Trophoblast cell (in vitro differentiated cells and primary cell): ENCODE data around the gene RTN4RL2.

ENCODE experiments used
- DNase-seq, 2 donors: peaks; one replicate each; pipeline ENCODE4 v3.0.0-alpha.2; 2016
- H2AFZ ChIP-seq: 2 replicates; pipeline ENCODE4 v1.6.1; 2013; ENCODE audit warnings: low read length, moderate library complexity, mild to moderate bottlenecking; ENCODE audit not compliant: insufficient read depth, poor library complexity
- H2AK5ac ChIP-seq: 2 replicates; pipeline ENCODE4 v1.6.1; 2013; ENCODE audit warnings: mild to moderate bottlenecking, low read length
- H2BK120ac ChIP-seq: 2 replicates; pipeline ENCODE4 v1.6.1; 2013; ENCODE audit warnings: low read length, mild to moderate bottlenecking, moderate library complexity; ENCODE audit not compliant: insufficient read depth, poor library complexity
- H2BK12ac ChIP-seq: 2 replicates; pipeline ENCODE4 v1.6.1; 2013; ENCODE audit warnings: mild to moderate bottlenecking, low read length, moderate library complexity
- H2BK5ac ChIP-seq: 2 replicates; pipeline ENCODE4 v1.6.1; 2013; ENCODE audit warnings: low read length, low read depth, moderate library complexity, mild to moderate bottlenecking; ENCODE audit not compliant: poor library complexity
- H3K14ac ChIP-seq: 2 replicates; pipeline ENCODE4 v1.6.1; 2013; ENCODE audit warnings: mild to moderate bottlenecking, low read length
- H3K18ac ChIP-seq: 2 replicates; pipeline ENCODE4 v1.6.1; 2013; ENCODE audit warnings: mild to moderate bottlenecking, low read length
- H3K23ac ChIP-seq: 2 replicates; pipeline ENCODE4 v1.6.1; 2013; ENCODE audit warnings: low read length
- H3K27ac ChIP-seq: 2 replicates; pipeline ENCODE4 v1.5.1; 2013; ENCODE audit warnings: low read depth, mild to moderate bottlenecking, inconsistent platforms, low read length, moderate library complexity
- H3K27me3 ChIP-seq: 2 replicates; pipeline ENCODE4 v1.6.1; 2013; ENCODE audit warnings: inconsistent platforms, mild to moderate bottlenecking, low read length, moderate library complexity; ENCODE audit not compliant: insufficient read depth
- H3K36me3 ChIP-seq, 2 experiments: 1 replicate in 1 of 2; 2 replicates in 1 of 2; pipeline ENCODE4 v1.6.1; 2013; ENCODE audit warnings: low read length in 2 of 2, mild to moderate bottlenecking in 2 of 2, moderate library complexity in 1 of 2; ENCODE audit not compliant: insufficient read depth in 2 of 2, control insufficient read depth in 1 of 2
- H3K4ac ChIP-seq: 2 replicates; pipeline ENCODE4 v1.6.1; 2013; ENCODE audit warnings: low read depth, mild to moderate bottlenecking, low read length, moderate library complexity
- H3K4me1 ChIP-seq, 2 experiments: 1 replicate in 1 of 2; 2 replicates in 1 of 2; pipeline ENCODE4 v1.6.1; 2013; ENCODE audit warnings: low read length in 2 of 2, mild to moderate bottlenecking in 2 of 2, moderate library complexity in 1 of 2; ENCODE audit not compliant: insufficient read depth in 2 of 2, control insufficient read depth in 1 of 2
- H3K4me2 ChIP-seq: 2 replicates; pipeline ENCODE4 v1.6.1; 2013; ENCODE audit warnings: inconsistent platforms, mild to moderate bottlenecking, low read length, moderate library complexity
- H3K4me3 ChIP-seq: 2 replicates; pipeline ENCODE4 v1.5.1; 2013; ENCODE audit warnings: mild to moderate bottlenecking, low read depth, low read length, inconsistent platforms
- H3K79me1 ChIP-seq: one replicate; pipeline ENCODE4 v1.6.1; 2013; ENCODE audit warnings: low read length
- H3K79me2 ChIP-seq: 2 replicates; pipeline ENCODE4 v1.6.1; 2013; ENCODE audit warnings: low read length, mild to moderate bottlenecking; ENCODE audit not compliant: control insufficient read depth, insufficient read depth, poor library complexity
- H3K9ac ChIP-seq: 2 replicates; pipeline ENCODE4 v1.6.1; 2013; ENCODE audit warnings: mild to moderate bottlenecking, low read length
- H3K9me3 ChIP-seq: 2 replicates; pipeline ENCODE4 v1.6.1; 2013; ENCODE audit warnings: low read depth, mild to moderate bottlenecking, control low read depth, inconsistent platforms, low read length; ENCODE audit not compliant: insufficient read depth
- H4K12ac ChIP-seq: 2 replicates; pipeline ENCODE4 v1.6.1; 2013; ENCODE audit warnings: low read depth, mild to moderate bottlenecking, low read length, moderate library complexity
- H4K8ac ChIP-seq: 2 replicates; pipeline ENCODE4 v1.6.1; 2013; ENCODE audit warnings: low read depth, mild to moderate bottlenecking, low read length, moderate library complexity
- H4K91ac ChIP-seq: one replicate; pipeline ENCODE4 v1.6.1; 2013; ENCODE audit warnings: low read depth, mild to moderate bottlenecking, low read length, moderate library complexity
- WGBS: extraction: QIAGEN DNeasy Blood & Tissue Kit; methylation state at CpG from one replicate; pipeline ENCODE4 v1.1.7; 2013; ENCODE audit warnings: missing lambda C conversion rate; ENCODE audit not compliant: insufficient read length, insufficient coverage; ENCODE audit errors: extremely low coverage; 5-methylcytosine and 5-hydroxymethylcytosine counted together

RTN4RL2 gene

GRCh38 chr11:57502870-57503269, 42.5 kb downstream of the RTN4RL2 start:
- no peak overlapping the region for H4K12ac ChIP-seq
- H2AFZ ChIP-seq: no peak overlapping the region
- no peak overlapping the region for H2BK120ac ChIP-seq
- H3K79me1 ChIP-seq: peaks cover 3% of the 10 kb centered on the region
- no peak overlapping the region for H3K4ac ChIP-seq
- H3K14ac ChIP-seq: no peak overlapping the region
- H3K9ac ChIP-seq: no peak overlapping the region
- H3K79me2 ChIP-seq: no peaks in the 10 kb centered on the region
- no peak overlapping the region for H4K8ac ChIP-seq
- H2AK5ac ChIP-seq: no peak overlapping the region
- H3K27ac ChIP-seq: no peak overlapping the region
- no peak overlapping the region for H3K18ac ChIP-seq
- H3K9me3 ChIP-seq: peaks cover 2% of the 10 kb centered on the region
- DNase-seq: no peak
- no peak overlapping the region for H3K23ac ChIP-seq
- H3K4me2 ChIP-seq: no peak overlapping the region
- H3K4me3 ChIP-seq: no peak overlapping the region
- no peaks in the 10 kb centered on the region for H3K36me3 ChIP-seq
- peaks cover 3 to 6% of the 10 kb centered on the region in 2 experiments for H3K4me1 ChIP-seq
- no peak overlapping the region for H4K91ac ChIP-seq
- H2BK5ac ChIP-seq: no peak overlapping the region
- H3K27me3 ChIP-seq: no peaks in the 10 kb centered on the region
- H2BK12ac ChIP-seq: no peak overlapping the region

- no peaks in the 10 kb centered on the region for H3K9me3 ChIP-seq
- no peak overlapping the region for H2BK12ac ChIP-seq
- no peak overlapping the region for H2AK5ac ChIP-seq
- H3K27me3 ChIP-seq: no peaks in the 10 kb centered on the region
- H3K79me1 ChIP-seq: no peaks in the 10 kb centered on the region
- DNase-seq: no peak
- H2AFZ ChIP-seq: no peak overlapping the region
- no peak overlapping the region for H4K91ac ChIP-seq
- no peak overlapping the region for H3K18ac ChIP-seq
- no peak overlapping the region for H2BK5ac ChIP-seq
- H3K14ac ChIP-seq: no peak overlapping the region
- H3K9ac ChIP-seq: no peak overlapping the region
- H3K79me2 ChIP-seq: no peaks in the 10 kb centered on the region
- H3K36me3 ChIP-seq: no peaks in the 10 kb centered on the region
- no CpG with 5 or more reads among the region's 4 CpGs for WGBS
- no peak overlapping the region for H3K4me2 ChIP-seq
- H3K4me1 ChIP-seq: peaks cover under 1 to 3% of the 10 kb centered on the region in 2 experiments
- no peak overlapping the region for H3K27ac ChIP-seq
- no peak overlapping the region for H2BK120ac ChIP-seq
- H3K4ac ChIP-seq: no peak overlapping the region
- no peak overlapping the region for H3K4me3 ChIP-seq
- no peak overlapping the region for H3K23ac ChIP-seq
- H4K12ac ChIP-seq: no peak overlapping the region
- no peak overlapping the region for H4K8ac ChIP-seq
Measured at GRCh38 chr11:57504511-57504910, 44.2 kb downstream of the RTN4RL2 start.

DNA sequence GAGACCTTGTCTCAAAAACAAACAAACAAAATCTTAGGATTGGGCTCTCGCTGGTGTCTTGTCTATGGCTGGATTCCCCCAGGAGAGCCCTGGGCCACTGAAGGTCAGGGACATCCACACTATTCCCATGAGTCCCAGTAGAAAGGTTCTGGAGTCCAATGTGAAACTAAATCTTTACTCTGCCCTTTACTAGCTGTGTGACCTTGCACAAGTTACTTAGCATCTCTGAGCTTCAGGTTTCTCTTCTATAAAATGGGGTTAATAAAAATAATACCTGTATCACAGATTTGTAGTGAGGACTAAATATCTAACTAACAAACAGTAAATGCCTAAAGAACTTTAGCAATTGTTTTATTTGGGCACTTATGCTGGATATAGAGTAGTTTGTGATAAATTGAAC, 46.2 kb downstream of the RTN4RL2 start:
- H2BK12ac ChIP-seq: no peak overlapping the region
- no peak overlapping the region for H2BK120ac ChIP-seq
- no peak overlapping the region for H4K91ac ChIP-seq
- no CpG with 5 or more reads among the region's 1 CpG for WGBS
- no peak overlapping the region for H2AK5ac ChIP-seq
- no peak overlapping the region for H3K18ac ChIP-seq
- no peaks in the 10 kb centered on the region for H3K36me3 ChIP-seq
- H3K4me3 ChIP-seq: no peak overlapping the region
- DNase-seq: no peak
- H3K14ac ChIP-seq: no peak overlapping the region
- no peaks in the 10 kb centered on the region for H3K79me2 ChIP-seq
- H3K4ac ChIP-seq: no peak overlapping the region
- H3K9ac ChIP-seq: no peak overlapping the region
- H2AFZ ChIP-seq: no peak overlapping the region
- H4K12ac ChIP-seq: no peak overlapping the region
- H3K27me3 ChIP-seq: no peaks in the 10 kb centered on the region
- no peak overlapping the region for H2BK5ac ChIP-seq
- H3K79me1 ChIP-seq: no peaks in the 10 kb centered on the region
- H3K4me1 ChIP-seq: no peaks in the 10 kb centered on the region
- H4K8ac ChIP-seq: no peak overlapping the region
- no peaks in the 10 kb centered on the region for H3K9me3 ChIP-seq
- no peak overlapping the region for H3K4me2 ChIP-seq
- no peak overlapping the region for H3K27ac ChIP-seq
- H3K23ac ChIP-seq: no peak overlapping the region

DNA sequence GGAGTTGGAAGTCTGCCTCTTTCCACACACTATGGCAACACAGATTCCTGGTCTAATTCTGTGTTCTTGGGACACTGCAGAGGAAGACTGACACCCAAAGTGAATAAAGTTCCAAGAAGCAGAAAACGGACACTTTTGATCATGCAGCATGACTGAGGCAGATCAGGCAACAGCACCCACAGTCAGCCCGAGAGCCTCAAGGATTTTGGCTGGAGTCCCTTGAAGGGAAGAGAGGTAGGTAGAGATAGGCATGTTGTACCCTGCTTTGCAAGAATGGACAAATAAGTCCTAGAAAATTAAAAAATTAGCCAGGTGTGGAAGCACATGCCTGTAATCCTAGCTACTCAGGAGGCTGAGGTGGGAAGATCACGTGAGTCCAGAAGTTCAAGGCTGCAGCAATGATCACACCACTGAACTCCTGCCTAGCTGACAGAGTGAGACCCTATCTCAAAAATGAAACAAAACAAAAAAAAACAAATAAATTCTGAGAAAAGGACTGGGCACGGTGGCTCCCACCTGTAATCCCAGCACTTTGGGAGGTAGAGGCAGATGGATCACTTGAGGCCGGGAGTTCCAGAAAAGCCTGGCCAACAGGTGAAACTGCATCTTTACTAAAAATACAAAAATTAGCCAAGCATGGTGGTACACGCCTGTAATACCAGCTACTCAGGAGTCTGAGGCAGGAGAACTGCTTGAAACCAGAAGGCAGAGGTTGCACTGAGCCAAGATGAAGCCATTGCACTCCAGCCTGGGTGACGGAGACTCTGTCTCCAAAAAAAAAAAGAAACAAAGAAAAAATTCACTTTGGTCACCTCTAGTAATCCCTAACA, 48.2 kb downstream of the RTN4RL2 start:
- no peak overlapping the region for H2BK12ac ChIP-seq
- no CpG with 5 or more reads among the region's 7 CpGs for WGBS
- no peak overlapping the region for H3K4ac ChIP-seq
- H3K14ac ChIP-seq: no peak overlapping the region
- H3K79me1 ChIP-seq: no peaks in the 10 kb centered on the region
- no peak overlapping the region for H4K8ac ChIP-seq
- H3K23ac ChIP-seq: no peak overlapping the region
- peaks cover 8% of the 10 kb centered on the region for H3K27me3 ChIP-seq
- no peak overlapping the region for H4K12ac ChIP-seq
- no peak overlapping the region for H4K91ac ChIP-seq
- no peaks in the 10 kb centered on the region for H3K79me2 ChIP-seq
- no peak overlapping the region for H3K4me3 ChIP-seq
- H3K4me2 ChIP-seq: no peak overlapping the region
- no peak overlapping the region for H2BK5ac ChIP-seq
- no peak overlapping the region for H2AFZ ChIP-seq
- H2AK5ac ChIP-seq: no peak overlapping the region
- H3K9me3 ChIP-seq: no peaks in the 10 kb centered on the region
- H2BK120ac ChIP-seq: no peak overlapping the region
- H3K36me3 ChIP-seq: no peaks in the 10 kb centered on the region
- no peak overlapping the region for H3K9ac ChIP-seq
- H3K4me1 ChIP-seq: no peaks in the 10 kb centered on the region
- no peak overlapping the region for H3K27ac ChIP-seq
- DNase-seq: no peak
- no peak overlapping the region for H3K18ac ChIP-seq
